Measurements from ENCODE around the gene LINC00305.

LINC00305 gene

DNA sequence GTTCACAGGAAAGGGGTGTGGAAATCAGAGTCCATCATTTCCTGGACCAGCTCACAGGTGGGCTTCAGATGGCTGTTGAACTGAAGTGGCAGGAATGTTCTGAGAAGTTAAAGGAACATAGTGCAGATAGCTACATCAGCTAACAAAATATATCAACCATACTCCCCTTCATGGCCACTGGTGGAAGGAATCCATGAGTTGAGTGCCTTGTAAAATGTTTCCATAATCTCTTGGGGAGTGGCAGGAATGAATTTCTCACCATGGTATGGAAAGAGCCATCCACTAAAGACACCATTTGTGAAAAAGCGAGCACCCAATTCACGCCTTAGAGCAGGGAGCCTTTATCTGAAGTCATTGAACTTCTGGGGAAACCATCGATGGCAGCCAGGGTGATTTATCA lies at the start of gene LINC00305:
Gene LINC00305, minus strand, starts transcription at position 101 of the 400 bp plus-strand sequence.
- no peak for DNase-seq (ENCODE audit: low read depth)

DNA sequence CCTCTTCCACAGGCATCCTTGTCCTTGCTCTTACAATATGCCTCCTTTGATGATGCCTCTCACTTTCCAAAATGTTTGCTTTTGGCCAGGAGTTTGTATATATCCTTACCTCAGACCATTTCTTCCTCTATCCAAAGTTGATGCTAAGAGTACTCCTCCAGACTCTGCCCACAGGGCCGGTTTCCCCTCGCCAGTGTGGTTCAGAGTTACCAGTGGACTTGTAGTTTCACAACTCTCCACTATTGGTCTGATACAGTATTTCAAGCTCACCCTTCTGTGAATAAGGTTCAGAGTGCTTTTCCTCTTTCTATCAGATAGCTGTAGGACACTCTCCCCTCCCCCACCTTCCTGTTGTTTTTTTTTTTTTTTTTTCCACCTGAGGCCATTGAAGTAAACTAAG lies 42.2 kb upstream of the LINC00305 start:
- DNase-seq (ENCODE audit: low read depth): no peak

DNA sequence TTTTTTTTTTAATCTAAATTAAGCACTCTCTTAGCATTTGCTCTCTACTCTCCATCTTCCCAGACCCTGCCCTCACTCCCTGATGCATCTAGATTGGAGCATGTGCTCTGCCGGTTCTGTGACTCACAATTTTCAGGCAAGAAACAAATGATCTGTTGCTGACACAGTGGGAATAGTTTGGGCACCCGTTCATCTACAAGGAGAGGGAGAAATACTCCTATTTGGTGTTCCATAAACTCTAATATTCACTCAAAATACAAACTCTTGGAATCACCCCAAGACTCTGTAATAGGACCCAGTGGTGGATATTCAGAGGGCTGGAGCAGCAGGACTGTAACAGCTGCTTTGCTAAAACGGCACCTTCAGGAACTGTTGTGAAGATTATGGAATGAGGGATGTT lies 37.1 kb upstream of the LINC00305 start:
- DNase-seq (ENCODE audit: low read depth): no peak

DNA sequence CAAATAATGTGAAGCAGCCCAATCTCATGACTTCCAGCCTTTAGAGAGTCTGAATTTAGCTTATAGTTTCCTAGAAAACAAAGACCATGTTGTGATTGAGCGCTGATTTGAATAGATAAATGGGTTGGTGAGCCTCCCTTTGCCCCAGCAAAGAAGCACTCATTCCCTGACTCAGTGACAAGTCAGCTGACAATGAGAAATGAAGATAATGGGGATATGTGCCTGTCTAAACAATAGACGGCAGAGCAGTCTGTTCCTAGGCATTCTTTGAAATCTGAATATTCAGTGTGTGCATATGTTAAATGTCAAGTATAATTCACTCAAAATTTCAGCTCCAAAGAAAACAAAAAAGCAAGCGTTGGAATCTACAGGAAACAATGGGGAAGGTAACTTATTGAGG lies 34.8 kb upstream of the LINC00305 start:
- no peak for DNase-seq (ENCODE audit: low read depth)

DNA sequence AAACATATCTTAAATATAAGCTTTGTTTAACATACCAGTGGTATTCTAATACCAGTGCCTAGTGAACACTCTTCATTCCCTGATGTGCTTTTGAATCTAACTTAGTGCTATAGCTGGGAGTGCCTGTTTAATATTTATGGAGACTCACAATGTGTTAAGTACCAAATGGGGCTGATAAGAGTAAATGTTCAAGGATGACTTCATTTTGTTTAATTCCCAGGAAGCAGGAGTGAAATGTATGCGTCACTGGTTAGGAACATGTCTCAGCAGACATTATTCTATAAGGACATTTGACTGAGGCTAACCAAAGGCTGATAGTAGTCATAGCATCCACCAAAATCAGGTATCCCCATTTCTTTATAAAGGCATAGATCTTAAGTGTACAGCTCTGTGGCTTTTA lies 31.7 kb upstream of the LINC00305 start:
- DNase-seq (ENCODE audit: low read depth): no peak

DNA sequence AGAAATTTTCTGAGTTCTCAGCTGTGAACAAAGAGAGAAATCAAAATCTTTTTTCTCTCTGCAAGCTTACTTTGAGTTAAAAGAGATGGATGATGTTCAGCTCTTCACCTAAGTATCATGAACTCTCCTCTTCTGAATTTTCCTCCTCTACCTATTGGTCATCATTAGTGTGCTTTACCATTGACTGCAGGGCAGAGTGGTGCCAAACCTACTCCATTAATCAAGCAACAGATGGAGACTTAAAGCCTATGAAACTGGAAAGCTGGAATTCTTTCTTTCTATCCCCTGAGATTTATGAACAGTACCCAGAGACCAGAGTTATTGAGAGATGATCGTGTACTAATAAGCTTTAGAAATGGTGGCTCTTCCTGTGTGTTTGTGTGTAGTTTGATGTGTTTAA lies 31.3 kb upstream of the LINC00305 start:
- DNase-seq (ENCODE audit: low read depth): no peak

DNA sequence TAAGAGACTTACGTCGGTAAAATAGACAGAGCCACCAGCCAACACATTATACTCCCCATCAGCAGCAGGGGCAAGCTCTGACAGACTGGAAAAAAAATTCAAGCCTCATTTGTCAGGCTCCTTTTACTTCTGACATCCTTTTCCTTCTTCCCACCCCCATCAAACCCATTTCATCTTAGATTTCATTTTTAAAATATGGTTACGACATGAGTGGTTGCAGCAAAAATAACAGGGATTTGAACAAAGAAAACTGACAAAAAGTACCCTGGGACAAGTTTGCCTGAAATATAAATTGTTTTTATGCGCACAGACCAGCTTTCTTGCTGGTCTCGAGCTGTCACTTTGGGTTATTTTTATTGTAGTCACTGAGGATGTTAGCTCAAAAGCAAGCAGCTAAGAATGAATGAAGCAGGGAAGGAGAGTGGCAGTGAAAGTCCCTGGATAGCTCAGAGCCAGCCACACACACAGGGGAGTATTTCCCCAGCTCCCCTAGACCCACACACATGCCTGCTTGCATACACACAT lies 30.7 kb upstream of the LINC00305 start:
- no peak for DNase-seq (ENCODE audit: low read depth)

DNA sequence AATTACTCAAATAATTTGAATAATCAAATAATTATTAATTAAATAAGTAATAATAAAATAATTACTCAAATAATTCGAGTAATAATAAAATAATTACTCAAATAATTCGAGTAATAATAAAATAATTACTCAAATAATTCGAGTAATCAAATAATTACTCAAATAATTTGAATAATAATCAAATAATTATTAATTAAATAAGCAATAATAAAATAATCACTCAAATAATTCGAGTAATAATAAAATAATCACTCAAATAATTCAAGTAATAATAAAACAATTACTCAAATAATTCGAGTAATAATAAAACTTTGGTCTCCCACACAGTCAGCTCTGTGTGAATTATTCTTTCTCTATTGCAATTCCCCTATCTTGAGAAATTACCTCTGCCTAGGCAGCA lies 30.0 kb upstream of the LINC00305 start:
- no peak for DNase-seq (ENCODE audit: low read depth)

DNA sequence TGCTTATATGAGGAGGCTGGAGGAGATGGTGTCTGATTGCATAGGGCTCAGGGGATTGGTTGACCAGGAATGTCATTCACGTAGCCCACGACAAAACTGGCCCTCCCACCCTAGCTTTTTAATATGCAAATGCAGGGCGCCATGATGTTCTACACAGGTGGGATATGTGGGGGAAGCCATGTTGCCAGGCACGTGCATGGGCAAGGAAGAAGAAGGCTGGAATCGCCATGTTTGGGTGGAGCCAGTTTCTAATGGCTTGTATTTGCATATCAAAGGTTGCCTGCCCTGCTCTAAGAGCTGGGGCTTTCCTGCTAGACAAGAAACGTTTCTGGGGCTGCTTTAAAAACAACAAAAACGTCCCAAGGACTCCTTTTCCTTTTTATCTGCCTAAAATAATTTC lies 26.5 kb upstream of the LINC00305 start:
- DNase-seq (ENCODE audit: low read depth): no peak

DNA sequence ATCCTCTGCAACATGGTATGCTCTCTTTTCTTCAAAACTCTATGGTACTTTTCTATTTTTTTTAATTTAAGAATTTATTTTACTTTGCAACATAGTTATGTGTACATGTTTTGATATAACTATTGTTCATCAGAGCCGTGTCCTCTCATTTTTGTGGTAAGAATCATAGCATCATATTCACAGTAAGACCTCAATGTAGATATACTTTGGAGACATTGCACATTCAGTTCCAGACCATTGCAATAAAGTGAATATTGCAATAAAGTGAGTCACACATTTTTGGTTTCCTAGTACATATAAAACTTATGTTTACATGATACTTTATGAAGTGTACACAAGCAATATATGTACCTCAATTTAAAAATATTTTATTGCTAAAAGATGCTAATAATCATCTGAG lies 22.7 kb upstream of the LINC00305 start:
- no peak for DNase-seq (ENCODE audit: low read depth)

DNA sequence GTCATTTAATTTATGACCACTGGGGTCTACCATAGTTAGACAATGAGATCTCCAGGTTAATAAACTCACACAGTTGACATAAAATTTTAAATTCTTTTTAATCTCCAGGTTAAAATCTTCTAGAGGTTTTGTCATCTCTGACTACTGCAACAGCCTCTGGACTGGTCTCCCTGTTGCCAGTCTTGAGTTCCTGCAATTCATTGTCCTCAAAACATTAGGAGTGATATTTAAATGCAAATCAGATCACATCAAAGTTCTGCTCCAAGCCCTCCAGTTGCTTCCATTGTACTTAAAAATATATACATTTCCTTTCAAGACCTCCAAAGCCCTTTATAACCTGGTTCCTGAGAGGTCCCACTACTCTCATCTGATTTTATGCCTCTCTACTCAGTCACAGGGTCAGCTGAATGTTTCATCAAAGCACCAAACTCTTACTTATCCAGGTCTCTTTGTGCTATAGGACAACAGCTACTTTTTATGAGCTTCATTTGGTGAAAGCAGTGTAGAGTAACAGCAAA lies 18.6 kb upstream of the LINC00305 start:
- DNase-seq (ENCODE audit: low read depth): no peak

DNA sequence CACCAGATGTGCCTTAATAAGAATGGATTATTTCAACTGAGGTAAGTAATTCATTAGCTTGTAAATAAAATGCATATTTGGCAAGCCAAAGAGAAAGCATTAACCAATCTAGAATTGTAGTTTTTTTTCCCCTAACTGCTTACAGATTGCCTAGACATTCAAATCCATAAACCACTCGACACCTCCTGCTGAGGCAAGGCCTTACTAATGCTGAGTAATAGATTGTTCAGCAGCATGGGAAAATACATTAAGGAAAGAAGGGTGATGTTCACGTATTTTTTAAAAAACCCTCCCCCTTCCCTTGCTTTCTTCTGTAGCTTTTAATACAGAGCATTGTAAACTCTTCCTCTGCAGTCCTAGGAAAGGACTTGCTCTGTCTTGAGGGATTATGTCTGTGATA lies 17.0 kb upstream of the LINC00305 start:
- no peak for DNase-seq (ENCODE audit: low read depth)

DNA sequence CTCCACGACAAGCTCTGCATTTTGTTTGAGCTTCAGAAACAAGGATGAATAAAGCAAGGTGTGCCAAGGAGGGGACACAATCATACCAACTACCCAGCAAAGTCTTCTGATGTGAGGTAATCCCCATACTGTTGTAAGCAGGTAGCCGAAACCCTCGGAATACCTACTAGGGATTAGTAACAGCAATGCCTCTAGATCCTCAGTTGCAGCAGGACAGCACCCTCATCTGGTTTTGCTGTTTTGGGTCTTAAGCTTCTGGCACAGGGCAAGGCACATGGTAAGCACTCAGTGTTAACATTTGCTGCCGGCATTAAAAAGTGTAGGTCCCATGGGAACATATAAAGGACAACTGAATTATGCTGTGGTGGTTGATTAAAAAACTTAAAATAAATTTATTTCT lies 16.0 kb upstream of the LINC00305 start:
- DNase-seq (ENCODE audit: low read depth): no peak

DNA sequence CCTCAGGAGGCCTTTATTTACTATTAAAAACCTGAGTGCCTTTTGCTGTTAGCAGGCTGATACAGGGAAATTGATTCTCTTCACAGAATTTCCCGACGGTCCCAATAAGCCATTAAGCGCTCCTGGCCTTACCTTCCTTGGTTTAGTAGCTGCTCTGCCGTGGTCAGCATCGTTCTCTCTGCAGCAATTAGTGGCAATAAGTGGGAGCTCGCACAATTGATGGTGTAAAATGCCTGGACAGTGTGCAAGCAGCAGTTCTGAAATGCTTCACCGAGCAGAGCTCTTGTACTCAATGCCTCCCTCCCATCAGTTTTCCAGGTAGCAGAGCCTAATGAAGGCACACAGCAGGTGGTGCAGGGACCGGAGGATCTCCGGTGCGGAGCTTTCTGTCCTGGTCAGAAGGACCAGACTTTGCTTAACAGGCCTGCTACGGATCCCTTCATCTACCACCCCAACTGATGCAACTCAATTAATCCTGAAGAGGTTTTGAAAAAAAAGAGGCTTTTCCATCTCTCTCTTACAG lies 1.1 kb upstream of the LINC00305 start:
- DNase-seq (ENCODE audit: low read depth): no peak

DNA sequence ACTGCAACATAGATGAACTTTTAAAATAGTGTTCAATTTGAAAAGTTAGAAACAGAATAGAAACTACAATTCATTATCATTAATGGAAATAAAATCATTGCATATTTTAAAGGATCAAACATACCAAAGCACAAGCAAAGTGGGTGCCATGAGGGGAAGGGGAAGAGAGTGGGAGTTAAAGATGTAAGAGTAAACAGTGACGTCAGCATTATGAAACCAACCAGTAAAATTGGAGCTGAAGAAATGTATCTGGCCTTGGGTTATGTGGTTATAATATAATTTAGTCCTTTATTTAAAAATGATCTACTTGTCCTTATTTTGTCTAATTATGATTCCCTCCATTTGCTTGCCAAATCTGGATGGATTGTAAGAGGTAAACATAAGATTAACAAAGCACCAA lies 6.0 kb downstream of the LINC00305 start:
- no peak for DNase-seq (ENCODE audit: low read depth)

DNA sequence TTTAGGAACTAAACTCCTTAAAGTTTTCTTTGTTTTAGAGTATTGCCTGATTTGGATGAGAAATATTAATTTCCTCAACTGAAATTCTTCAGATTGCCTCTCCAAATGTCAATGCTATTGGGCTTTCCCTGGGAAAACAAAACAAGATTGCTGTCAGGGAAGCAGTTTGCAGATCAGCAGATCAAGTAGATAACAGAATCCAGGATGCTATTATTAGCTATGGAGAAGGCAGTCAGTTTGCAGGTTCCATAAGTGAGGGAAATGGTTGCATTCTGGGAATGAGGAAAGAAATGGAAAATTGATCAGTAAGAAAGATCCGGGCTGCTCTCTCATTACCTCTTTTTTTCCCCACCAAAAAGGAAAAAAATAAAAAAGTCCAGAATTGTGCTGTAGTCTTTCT lies 11.0 kb downstream of the LINC00305 start:
- DNase-seq (ENCODE audit: low read depth): no peak

DNA sequence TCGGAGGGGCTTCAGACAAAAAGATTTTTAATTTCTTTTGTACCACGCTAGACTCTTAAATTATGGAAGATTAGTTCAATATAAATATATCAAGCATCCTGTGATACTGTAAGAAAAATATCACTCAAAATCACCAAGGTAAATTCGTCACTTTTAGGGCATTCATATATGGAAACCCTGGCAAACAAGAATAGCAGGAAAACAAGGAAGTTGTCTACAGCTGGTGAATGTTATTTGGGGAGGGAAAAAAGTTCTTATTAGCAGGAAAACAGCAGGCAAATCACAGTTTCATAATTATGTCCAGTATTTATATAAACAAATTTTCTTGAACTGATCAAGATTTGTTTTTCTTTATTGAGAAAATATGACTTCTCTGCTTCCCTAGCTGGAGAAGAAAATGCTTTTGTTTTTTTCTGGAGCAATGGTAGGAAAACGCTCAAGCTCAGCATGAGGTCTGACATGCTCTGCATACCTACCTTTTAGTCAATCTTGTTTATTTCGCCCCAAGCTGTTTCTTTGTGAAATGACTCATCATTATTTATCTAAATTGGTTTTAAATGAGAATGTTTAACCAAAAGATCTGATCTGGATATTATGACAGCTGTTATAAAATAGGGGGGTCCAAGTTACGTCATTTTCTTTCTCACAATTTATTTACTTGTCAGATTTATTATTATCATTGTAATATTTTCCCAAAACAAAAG lies 14.7 kb downstream of the LINC00305 start:
- DNase-seq (ENCODE audit: low read depth): no peak

DNA sequence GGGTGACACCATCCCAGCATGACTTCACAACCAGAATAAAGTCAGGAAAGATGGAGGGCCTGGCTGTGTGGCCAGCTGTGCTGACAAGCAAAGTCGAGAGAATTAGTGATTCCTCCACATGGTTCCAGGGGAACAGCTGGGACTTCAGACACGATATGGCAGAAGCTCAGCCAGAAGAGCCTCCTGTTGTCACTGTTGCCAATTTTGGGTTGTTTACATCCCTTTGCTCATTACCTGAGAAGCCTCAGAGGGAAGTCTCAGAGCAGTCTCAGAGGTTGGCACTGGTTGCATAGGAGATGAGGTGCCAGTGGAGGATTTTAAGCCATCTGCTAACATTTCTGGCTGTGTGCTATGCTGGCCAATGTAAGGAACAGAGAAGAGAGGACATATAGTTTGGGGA lies 16.0 kb downstream of the LINC00305 start:
- no peak for DNase-seq (ENCODE audit: low read depth)

DNA sequence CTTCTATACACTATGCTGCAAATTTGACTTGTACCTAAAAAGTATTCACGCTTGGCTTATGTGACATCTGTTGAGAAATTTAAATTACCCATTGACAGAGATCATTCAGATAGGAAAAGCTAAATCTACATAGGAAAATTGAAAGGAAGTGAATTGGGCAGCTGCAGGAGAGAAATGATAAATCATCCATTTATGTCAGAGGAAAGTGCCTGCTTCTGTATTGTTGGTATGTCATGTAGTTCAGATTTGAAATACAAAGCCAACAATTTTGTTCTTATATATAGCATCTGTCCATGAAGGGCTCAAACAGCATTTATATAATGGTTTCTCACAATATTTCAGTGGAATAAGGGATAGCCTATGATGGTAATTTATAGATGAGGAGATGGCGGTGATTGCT lies 17.6 kb downstream of the LINC00305 start:
- no peak for DNase-seq (ENCODE audit: low read depth)

DNA sequence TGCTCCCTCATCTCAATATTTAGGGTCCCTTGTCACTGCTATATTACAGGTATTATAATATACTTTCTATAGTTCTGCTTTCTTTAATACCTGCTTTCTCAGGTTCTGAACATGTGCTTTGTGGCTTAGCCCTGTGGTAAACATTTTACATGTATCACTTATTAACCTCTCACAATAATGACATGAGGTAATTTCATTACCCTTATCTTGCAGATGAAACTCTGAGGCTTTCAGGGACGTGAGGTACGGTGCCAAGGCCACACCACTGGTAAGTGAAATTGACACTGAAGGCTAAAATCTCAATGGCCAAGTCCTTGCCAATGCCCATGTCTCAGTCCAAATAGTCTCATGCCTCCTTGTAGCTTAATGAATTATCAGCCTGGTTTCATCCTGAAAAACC lies 21.7 kb downstream of the LINC00305 start:
- no peak for DNase-seq (ENCODE audit: low read depth)

DNA sequence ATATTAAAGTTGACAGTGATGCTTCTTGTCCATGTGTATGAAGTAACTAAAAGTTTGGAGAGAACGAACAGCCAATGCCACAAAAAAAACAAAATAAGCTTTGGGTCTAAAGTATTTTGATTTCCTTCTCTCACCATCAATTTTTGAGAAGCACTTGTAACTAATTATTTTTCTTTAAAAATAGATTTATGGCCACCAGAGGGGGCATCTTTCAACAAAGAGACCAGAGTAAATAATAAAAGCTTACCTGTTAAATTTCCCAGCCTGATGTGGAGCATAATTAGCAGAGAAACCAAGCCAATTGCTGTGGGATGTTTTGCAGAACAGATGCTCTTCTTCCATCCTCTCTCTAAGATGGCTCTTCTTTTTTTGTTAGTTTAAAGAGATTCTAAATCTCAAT lies 29.0 kb downstream of the LINC00305 start:
- DNase-seq (ENCODE audit: low read depth): no peak

DNA sequence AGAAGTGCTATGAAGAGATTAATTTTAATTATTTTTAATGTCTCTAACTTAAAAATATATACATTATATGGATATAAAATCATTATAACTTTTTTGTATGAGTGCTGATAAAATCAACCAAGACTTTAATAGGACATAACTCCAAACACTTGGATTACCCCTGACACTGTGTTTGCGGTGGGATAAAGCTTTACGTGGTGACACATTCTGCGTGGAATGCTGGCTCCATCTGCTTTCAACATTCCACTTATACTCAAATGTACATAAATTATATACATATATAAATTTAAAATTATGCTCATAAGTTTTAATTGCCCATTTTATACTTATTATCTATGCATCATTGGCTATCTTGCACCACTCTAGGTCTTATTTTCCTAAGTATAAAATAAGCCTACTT lies 30.5 kb downstream of the LINC00305 start:
- no peak for DNase-seq (ENCODE audit: low read depth)

DNA sequence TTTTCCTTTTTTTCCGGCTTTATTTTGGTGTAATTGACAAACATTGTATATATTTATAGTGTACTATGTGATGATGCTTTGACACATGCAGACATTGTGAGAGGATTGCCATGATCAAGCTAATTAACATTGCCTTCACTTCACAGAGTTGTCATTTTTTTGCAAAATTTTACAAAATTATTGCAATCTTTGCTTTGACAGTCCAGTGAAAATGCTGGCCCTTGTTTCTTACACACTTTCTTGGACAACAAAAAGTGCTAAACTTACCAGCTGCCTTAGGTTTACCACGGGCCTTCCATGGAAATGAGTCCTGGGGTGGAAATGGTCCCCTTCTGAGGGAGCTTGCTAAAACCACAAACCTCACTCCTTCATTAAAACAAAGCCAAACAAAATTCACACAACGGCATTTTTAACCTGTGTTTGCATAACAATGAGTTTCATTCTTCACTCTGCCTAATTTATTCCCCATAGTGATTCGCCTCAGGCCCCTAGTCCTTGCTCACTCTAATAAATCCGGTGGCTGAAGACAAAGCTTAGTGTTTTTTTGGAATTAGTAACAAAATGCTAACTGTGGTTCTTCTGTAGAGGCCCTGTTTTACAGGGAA lies 32.2 kb downstream of the LINC00305 start:
- no peak for DNase-seq (ENCODE audit: low read depth)

DNA sequence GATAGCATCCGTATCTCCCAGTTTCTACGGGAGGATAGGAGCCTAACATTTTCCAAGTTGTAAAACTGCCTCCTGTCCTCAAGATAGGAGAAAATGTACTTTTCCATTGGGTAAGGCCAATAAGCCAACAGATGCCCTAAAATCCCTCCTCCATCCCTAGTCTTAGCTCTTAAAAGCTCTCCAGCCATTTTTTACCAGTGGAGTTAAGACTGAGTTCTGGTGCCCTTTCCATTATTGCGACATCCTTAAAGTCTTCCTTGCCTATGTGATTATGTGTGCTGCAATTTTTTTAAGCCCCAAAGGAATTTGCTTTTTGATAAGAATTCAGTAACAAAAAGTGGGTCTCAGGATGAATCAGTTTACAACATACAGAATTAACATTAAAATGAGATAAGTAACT lies 33.0 kb downstream of the LINC00305 start:
- no peak for DNase-seq (ENCODE audit: low read depth)
